ENCODE results near the gene ATG16L1.
"Not testable (repeated sequence)": the region's sequence is repeated elsewhere in the genome, so short reads cannot be mapped to it uniquely, and the experiment has no call there.

ATG16L1 gene

DNA sequence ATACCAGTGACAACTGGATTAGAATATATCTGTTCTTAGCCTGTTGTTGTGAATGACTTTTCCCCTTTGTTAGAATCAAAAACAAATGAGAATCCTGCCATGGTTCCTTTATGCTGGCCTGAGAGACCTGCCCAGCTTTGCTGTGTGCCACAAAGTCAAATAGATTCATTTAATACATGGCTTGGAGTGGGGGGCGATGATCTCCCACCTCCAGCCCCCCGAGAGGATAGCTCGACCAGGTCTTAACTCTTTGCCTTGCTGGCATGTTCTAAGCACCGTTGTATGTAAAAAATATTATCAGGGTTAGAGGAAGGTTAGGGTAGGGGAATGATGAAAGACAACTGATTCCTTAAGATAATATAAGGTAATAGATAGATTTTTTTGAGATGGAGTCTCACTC, 80.7 kb downstream of the ATG16L1 start:
- TF ChIP-seq, protein P1, sequence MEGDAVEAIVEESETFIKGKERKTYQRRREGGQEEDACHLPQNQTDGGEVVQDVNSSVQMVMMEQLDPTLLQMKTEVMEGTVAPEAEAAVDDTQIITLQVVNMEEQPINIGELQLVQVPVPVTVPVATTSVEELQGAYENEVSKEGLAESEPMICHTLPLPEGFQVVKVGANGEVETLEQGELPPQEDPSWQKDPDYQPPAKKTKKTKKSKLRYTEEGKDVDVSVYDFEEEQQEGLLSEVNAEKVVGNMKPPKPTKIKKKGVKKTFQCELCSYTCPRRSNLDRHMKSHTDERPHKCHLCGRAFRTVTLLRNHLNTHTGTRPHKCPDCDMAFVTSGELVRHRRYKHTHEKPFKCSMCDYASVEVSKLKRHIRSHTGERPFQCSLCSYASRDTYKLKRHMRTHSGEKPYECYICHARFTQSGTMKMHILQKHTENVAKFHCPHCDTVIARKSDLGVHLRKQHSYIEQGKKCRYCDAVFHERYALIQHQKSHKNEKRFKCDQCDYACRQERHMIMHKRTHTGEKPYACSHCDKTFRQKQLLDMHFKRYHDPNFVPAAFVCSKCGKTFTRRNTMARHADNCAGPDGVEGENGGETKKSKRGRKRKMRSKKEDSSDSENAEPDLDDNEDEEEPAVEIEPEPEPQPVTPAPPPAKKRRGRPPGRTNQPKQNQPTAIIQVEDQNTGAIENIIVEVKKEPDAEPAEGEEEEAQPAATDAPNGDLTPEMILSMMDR (IDR thresholded peaks at IDR 0.05; ENCODE audit: low read depth, low read length, missing control alignments): no peak
- H3K4me3 ChIP-seq (ENCODE audit: low read depth, low read length): no peak overlapping the region
- DNase-seq (ENCODE audit: low read depth): no peak
- in situ Hi-C loops (cut with HindIII; ENCODE audit: low sequenced_read_pairs): no loop called here

DNA sequence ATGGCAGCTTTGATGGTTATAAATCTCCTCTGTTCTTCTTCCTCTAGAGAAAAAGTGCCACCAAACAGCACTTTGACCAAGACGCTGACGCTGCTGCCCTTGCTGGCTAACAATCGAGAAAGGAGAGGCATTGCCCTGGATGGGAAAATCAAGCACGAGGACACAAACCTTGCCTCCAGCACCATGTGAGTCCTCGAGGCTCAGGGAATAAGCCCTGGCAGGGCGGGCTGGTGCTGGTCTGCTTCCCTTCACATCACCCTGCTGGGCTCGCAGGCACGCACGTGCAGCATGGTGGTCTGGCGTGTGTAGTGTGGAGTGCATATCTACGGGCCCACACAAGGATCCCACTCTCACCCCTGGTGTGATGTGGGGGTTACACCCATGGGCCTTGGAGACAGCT, 83.4 kb downstream of the ATG16L1 start:
- TF ChIP-seq, protein P1 (IDR thresholded peaks at IDR 0.05; ENCODE audit: low read depth, low read length, missing control alignments): no peak
- in situ Hi-C loops (cut with HindIII; ENCODE audit: low sequenced_read_pairs): no loop called here
- H3K4me3 ChIP-seq (ENCODE audit: low read depth, low read length): no peak overlapping the region
- DNase-seq (ENCODE audit: low read depth): no peak

DNA sequence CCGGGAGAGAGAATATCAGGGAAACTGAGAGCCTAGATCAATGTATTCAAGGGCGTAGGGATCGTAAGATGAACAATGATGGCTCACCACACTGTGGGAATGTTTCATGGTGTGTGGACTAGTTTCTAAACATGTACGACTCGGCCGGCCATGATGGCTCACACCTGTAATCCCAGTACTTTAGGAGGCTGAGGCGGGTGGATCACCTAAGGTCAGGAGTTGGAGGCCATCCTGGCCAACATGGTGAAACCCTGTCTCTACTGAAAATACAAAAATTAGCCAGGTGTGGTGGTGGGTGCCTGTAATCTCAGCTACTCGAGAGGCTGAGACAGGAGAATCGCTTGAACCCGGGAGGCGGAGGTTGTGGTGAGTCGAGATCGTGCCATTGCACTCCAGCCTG, 84.6 kb downstream of the ATG16L1 start:
- in situ Hi-C loops (cut with HindIII; ENCODE audit: low sequenced_read_pairs); DNase-seq (ENCODE audit: low read depth); H3K4me3 ChIP-seq (ENCODE audit: low read depth, low read length): not testable (repeated sequence)

DNA sequence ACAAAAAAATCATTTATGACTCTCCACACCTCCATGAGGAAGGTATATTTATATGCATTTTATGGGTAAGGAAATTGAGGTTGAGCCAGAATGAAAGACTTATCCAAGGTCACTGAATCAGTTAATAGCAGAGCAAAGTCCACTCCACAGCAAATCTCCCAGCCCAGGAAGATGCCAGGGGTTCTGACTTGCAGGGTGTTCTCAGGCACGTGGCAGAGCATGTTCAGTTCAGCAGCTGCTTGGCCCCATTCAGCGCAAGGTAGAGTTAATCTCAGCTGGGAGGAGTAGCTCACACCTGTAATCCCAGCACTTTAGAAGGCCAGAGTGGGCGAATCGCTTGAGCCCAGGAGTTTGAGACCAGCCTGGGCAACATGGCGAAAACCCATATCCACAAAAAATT, 85.1 kb downstream of the ATG16L1 start:
- no peak overlapping the region for H3K4me3 ChIP-seq (ENCODE audit: low read depth, low read length)
- DNase-seq (ENCODE audit: low read depth): no peak
- TF ChIP-seq, protein P1 (IDR thresholded peaks at IDR 0.05; ENCODE audit: low read depth, low read length, missing control alignments): no peak
- in situ Hi-C loops (cut with HindIII; ENCODE audit: low sequenced_read_pairs): no loop called here

DNA sequence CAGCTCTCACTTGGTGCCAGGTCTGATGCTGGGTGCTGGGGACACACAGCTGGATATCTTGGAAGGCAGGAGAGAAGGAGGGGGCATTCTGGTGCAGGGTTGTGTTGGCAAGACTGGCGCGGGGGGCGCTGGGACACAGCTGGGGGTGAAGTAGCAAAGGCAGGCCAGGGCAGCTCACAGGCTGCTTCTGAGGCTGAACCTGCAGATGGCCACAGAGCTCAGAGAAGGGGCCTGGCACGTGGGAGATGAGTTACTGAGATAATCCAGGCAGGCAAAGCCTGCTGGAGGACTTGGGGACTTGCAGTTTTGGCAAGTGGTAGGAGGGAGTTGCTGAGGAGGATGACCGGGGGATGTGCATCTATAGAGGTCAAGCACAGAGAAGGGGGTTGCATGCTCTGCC, 86.6 kb downstream of the ATG16L1 start:
- DNase-seq (ENCODE audit: low read depth): no peak
- no peak overlapping the region for H3K4me3 ChIP-seq (ENCODE audit: low read depth, low read length)
- in situ Hi-C loops (cut with HindIII; ENCODE audit: low sequenced_read_pairs): no loop called here
- TF ChIP-seq, protein P1 (IDR thresholded peaks at IDR 0.05; ENCODE audit: low read depth, low read length, missing control alignments): no peak

DNA sequence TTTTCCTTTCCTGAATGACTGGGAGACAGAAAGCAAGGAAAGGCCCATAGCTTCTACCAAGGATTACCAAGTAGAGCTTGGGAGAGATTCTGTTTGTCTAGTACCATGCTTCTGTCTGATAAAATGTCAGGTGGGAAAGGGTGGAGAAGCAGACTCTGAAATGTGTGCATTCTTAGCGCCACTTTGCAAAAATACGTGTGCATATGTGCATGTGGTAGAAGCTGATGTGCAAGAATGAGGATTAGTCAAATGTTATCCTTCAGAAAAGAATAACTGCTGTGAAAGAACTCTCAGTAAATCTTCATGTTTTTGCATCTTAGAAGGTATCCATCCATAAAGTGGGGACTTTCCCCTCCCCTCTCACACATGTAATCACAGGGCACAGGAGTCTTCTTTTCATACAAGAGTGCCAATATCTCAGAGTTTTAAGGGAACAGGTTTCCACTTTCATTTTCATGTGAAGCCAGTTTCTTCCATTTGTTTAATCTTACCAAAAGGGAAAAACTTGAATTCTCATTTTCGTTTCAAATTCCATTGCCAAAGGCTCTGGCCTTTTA, 87.4 kb downstream of the ATG16L1 start:
- TF ChIP-seq, protein P1 (IDR thresholded peaks at IDR 0.05; ENCODE audit: low read depth, low read length, missing control alignments): no peak
- DNase-seq (ENCODE audit: low read depth): no peak
- in situ Hi-C loops (cut with HindIII; ENCODE audit: low sequenced_read_pairs): no loop called here

DNA sequence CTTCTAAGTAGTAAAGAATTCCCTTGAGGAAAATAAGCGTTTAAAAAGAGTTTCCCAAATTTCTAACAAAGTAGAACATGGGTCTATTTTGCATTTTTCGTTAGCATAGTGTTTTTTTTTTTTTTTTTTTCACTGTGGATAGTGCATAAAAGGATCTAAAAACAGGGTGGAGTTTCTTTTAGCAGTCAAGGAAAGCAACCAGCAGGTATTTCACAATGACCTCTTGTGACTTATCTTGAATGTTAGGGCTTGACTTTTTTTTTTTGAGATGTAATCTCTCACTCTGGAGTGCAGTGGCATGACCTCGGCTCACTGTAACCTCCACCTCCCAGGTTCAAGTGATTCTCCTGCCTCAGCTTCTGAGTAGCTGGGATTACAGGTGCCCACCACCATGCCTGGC, 88.0 kb downstream of the ATG16L1 start:
- H3K4me3 ChIP-seq (ENCODE audit: low read depth, low read length): no peak overlapping the region
- TF ChIP-seq, protein P1 (IDR thresholded peaks at IDR 0.05; ENCODE audit: low read depth, low read length, missing control alignments): no peak
- in situ Hi-C loops (cut with HindIII; ENCODE audit: low sequenced_read_pairs): no loop called here
- DNase-seq (ENCODE audit: low read depth): no peak

More for the DNA sequence above, 87.4 kb downstream of the ATG16L1 start:
- no peak overlapping the region for H3K4me3 ChIP-seq (ENCODE audit: low read depth, low read length)

Measured in astrocyte of the cerebellum (primary cell).